Breast epithelium (tissue), 3 donors: Measurements from ENCODE around the gene HMGCS1. TPM values are rescaled to one million over a fixed set of nuclear protein-coding genes. Genes with fewer than 3 reads are reported as not detected.

Experiments
- total RNA-seq, 3 donors: library from RNA; depleted of rRNA; stranded (reverse); fragments of >200 nt; gene quantifications; one replicate each; pipeline ENCODE4 v1.1.0, GENCODE V29; 2016

Gene HMGCS1
- total RNA-seq, 3 donors from 2014 or later = 13.9 to 36.6 (median 26.5) TPM

Other genes starting within 250 kb of the HMGCS1 start
- 10 to 100 TPM; 32.6 to 53.9 (median 45.9) TPM for gene ZNF131, start 192.5 kb downstream of the HMGCS1 start, total RNA-seq
- under 1 TPM; 0.29 to 0.48 (median 0.33) TPM for gene NIM1K, start 121.2 kb downstream of the HMGCS1 start, total RNA-seq
- 100 to 1,000 TPM in 1 of 3 donors, 10 to 100 TPM in 1, 1 to 10 TPM in 1; 4.0 to 192 (median 53.4) TPM for gene CCL28, start 99.0 kb upstream of the HMGCS1 start, total RNA-seq
- 10 to 100 TPM; 11.7 to 21.7 (median 16.1) TPM for gene TMEM267, start 170.5 kb upstream of the HMGCS1 start, total RNA-seq
- 10 to 100 TPM in 1 of 3 donors, 1 to 10 TPM in 2; 1.8 to 12.9 (median 3.3) TPM for gene C5orf34, start 201.7 kb upstream of the HMGCS1 start, total RNA-seq
- gene PAIP1, start 243.7 kb upstream of the HMGCS1 start, total RNA-seq = 100 to 1,000 TPM in 1 of 3 donors, 10 to 100 TPM in 2; 70.5 to 104 (median 94.1) TPM